Choroid plexus epithelial cell (primary cell): ENCODE measurements around the gene PEA15.

Experiments used
- DNase-seq: peaks from one replicate; pipeline ENCODE4 v3.0.0-alpha.2; 2010; ENCODE audit warnings: low read depth
- H3K4me3 ChIP-seq: 2 replicates; pipeline ENCODE4 v1.5.1; 2011; ENCODE audit warnings: low read depth, mild to moderate bottlenecking, control low read depth, low read length, moderate library complexity
- CTCF ChIP-seq: conservative IDR thresholded peaks from 2 replicates; pipeline ENCODE4 v1.5.1; 2011; ENCODE audit warnings: low read depth, mild to moderate bottlenecking, control low read depth, inconsistent platforms, low read length, moderate library complexity

Gene PEA15

DNA sequence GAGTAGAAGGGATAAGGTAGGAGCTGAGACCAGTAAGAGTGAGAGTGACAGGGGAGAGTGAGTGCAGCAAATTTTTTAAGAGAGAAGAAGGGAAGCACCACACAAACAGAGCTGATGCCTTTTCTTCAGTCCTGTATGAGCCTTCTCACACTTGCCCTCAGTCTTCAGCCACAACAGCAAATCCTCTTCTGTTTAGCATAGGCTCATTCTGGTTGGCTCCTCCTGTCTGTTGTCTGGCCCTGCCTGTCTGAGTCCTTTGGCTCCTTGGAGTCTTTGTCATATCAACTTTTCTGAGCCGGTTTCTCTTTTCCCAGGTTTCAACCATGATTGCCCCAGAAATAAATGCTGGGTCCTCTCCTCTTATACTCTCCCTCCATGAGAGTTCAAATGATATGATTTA, 27.5 kb upstream of the PEA15 start:
- H3K4me3 ChIP-seq, result no peak overlapping the region
- no peak for TF ChIP-seq CTCF
- DNase-seq, result no peak

DNA sequence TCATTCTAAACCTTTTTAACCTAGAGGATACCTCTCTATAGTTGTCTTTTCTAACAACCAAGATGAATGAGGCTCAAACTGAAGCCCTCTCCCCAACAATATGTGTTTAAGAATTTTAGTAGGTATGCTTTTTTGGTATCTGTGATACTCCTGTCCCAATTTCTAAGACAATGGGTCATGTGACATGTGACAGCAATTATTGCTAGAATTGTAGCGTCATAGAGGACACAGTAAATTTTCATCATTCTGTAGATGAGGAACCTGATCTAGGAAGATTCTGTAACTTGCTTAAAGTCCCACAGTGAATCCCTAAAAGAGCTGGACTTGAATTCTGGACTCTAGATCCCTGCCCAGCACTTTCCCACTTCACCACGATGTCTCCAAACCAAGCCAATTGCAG, 26.5 kb upstream of the PEA15 start:
- no peak overlapping the region for H3K4me3 ChIP-seq
- TF ChIP-seq CTCF, result no peak
- DNase-seq, result no peak

- no peak for DNase-seq
- no peak overlapping the region for H3K4me3 ChIP-seq
- TF ChIP-seq CTCF, result no peak
Observed at GRCh38 chr1:160179336-160179735, 25.8 kb upstream of the PEA15 start.

DNA sequence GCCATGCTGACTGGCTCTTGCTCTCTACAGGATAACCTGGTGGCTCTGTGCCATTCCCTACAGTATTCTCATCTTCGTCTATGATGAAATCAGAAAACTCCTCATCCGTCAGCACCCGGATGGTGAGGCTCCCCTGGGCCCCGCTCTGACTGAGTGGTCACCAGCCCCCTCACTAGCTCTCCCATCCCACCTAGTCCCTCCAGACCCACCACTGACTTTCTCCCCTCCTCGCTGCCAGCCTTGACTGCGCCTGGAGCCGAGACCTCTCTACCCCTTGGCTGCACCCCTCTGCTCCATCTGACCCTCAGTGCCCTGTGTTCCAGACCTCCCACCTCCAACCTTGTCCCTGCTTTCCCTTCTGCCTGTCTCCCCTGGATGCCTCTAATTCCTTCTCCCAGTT, 18.9 kb upstream of the PEA15 start:
- no peak for DNase-seq
- TF ChIP-seq CTCF, result no peak
- H3K4me3 ChIP-seq, result no peak overlapping the region

- TF ChIP-seq CTCF, result no peak
- no peak for DNase-seq
- no peak overlapping the region for H3K4me3 ChIP-seq
Observed at GRCh38 chr1:160186729-160187128, 18.5 kb upstream of the PEA15 start.

DNA sequence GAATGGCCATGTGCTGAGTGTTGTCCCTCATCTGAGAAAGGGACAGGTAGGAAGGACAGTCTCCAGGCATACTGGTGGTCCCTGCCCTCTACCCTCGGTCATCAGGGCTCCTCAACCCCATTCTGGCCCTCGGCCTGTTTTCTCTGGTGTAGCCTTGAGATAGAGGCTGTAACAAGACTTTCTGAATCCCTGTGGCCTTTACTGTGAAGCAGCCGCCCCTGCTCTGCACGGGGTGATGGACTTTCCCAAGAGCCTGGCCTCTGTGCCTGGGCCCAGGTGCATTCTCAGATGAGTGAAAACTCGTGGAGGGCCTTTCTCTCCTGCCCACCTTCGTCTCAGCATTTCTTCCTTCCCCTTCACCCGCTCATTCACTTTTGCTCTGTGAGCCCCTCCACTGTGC, 17.8 kb upstream of the PEA15 start:
- TF ChIP-seq CTCF, result no peak

DNA sequence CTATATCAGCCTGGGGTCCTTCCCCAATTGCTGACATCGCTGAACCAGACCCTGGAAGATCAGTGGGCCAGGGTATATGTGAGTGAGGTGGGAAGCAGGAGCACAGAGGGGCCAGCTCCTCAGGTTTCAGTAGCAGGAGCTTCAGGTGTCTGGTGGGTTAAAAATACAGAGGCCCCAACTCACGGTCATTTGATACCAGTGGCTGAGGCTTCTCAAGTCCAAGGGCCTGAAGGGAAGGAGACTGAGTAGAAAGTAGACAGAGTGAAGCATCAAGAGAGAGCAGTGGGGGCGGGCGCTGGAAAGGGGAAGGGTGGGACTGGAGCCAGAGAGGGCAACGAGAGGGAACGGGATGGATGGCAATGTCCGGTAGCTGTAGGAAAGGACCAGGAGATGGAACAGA, 16.8 kb upstream of the PEA15 start:
- no peak for DNase-seq
- TF ChIP-seq CTCF, result no peak
- H3K4me3 ChIP-seq, result no peak overlapping the region

More for the DNA sequence above, 17.8 kb upstream of the PEA15 start:
- no peak overlapping the region for H3K4me3 ChIP-seq
- no peak for DNase-seq
